HG03520 (cell line): ENCODE results near the gene C21orf58.

Experiments used
- ATAC-seq: cut with Tn5 transposase; IDR thresholded peaks from one replicate; pipeline ENCODE4 v1.9.1; 2021; ENCODE audit warnings: mild to moderate bottlenecking, moderate library complexity; ENCODE audit not compliant: unreplicated experiment

Gene C21orf58

DNA sequence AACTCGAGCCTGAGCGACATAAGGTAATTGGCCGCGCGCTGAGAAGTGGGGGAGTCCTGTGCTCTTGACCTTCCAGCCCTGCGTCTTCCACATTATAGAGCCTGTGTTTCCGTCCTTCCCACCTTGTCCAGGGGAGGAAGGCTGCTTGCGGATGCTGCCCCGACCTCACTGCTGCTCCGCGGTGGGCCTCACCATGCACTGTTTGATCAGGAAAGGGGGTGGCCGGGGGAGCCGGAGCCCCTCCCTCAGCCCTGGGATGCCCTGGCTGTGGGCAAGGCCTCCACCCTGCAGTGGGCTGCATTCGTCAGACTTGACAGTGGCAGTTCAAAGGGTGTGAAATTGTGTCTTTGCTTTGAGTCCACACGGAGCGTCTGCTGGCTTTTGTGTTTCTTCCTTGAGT lies 30.4 kb upstream of the C21orf58 start:
- ATAC-seq = no peak

GRCh38 chr21:46352913-46353312 lies 29.2 kb upstream of the C21orf58 start:
- ATAC-seq = no peak

- ATAC-seq = no peak
Observed at GRCh38 chr21:46352164-46352515, 28.5 kb upstream of the C21orf58 start.

- ATAC-seq = no peak
Observed at GRCh38 chr21:46351476-46352163, 27.9 kb upstream of the C21orf58 start.

GRCh38 chr21:46350981-46351380 lies 27.3 kb upstream of the C21orf58 start:
- no peak for ATAC-seq

GRCh38 chr21:46350571-46350970 lies 26.9 kb upstream of the C21orf58 start:
- ATAC-seq = no peak

GRCh38 chr21:46349134-46349760 lies 25.6 kb upstream of the C21orf58 start:
- no peak for ATAC-seq

DNA sequence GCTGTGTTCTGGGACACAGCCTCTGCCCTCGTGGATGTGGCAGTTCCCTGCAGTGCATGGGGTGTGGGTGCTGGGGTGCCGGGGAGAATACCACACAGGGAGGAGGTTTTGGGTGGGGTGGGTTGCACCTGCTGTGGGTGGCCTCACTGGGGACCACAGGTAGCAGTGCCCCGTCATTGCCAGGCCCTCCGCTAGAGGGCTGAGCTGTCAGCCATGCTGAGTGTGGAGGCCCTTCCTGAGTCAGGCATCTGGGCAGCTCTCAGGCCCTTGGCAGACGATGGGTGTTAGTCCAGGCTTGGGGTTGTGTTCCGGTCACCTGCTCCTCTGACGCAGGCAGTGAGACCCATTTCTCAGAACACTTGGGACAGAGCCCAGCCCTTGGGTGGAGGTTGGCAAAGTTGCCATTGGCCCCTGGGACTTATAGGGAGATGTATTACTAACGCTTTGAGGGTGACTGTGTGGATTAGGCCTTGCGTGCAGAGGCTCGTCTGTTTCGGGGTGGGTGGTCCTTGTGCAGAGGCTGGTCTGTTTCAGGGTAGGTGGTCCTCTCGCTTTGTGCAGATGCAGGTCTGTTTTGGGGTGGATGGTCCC lies 24.2 kb upstream of the C21orf58 start:
- no peak for ATAC-seq

GRCh38 chr21:46347203-46347550 lies 23.5 kb upstream of the C21orf58 start:
- ATAC-seq = no peak

DNA sequence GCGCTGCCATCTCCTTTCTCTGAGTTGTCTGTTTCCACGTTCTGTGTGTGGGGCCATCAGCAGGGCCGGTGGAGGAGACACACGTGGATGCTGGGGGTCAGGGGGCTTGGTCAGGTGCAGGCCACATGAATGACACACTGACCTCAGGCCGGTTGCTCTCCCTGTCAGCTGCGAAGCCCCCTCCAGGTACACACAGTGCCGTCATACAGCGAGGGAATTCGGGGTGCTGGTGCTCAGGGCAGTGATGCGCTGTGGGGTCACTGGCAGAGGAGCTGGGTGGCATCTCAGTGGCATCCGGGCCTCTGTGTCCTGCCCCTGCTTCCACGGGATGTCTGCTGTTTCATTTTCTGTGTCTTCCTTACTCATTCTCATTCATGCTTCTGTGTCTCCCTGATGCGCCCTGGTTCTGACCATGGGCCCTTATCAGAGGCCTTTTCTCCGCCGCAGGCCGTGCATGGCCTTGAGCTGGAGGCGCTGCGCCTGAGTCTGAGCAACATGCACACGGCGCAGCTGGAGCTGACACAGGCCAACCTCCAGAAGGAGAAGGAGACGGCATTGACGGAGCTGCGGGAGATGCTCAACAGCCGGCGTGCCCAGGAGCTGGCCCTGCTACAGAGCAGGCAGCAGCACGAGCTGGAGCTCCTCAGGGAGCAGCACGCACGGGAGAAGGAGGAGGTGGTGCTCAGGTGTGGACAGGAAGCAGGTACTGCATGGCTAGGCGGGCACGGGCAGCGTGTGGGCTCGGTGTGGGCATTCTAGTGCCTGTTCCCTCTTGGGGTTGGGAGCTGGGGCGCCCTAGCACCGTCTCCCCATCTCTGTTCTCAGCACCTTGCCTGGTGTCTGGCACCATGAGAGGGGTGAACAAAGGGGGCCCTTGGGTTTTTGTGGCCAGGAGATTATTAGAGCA lies 22.9 kb upstream of the C21orf58 start:
- ATAC-seq = no peak

- ATAC-seq = no peak
Observed at GRCh38 chr21:46345861-46346260, 22.2 kb upstream of the C21orf58 start.

DNA sequence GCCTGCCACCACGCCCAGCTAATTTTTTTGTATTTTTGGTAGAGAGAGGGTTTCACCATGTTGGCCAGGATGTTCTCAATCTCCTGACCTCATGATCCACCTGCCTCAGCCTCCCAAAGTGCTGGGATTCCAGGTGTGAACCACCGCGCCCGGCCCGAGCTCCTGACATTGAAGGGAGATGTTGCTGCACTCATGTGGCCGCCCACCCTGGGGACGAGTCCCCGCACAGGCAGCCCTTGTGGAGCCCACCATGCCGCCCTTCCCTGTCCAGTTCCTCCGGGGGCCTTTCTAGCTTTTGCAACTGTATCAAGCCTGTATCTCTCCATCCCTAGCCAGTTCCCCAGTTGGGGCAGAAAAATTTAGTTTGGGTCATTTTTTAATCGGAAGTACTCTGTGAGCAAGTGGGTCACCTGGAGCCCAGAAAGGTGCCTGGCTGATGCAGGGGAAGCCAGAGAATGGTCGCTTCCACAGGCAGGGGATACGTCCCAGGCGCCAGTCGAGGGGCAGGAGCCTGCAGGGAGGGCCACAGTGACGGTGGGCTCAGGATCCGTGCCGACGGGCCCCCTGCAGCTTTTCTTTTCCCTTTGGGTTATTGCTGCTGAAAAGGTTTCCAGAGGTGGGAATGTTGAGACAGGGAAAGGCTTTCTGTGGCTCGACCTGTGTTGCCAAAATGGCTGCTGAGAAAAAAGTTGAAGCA lies 20.7 kb upstream of the C21orf58 start:
- no peak for ATAC-seq

- no peak for ATAC-seq
Observed at GRCh38 chr21:46340998-46341397, 17.3 kb upstream of the C21orf58 start.

- no peak for ATAC-seq
Observed at GRCh38 chr21:46336603-46337002, 12.9 kb upstream of the C21orf58 start.

DNA sequence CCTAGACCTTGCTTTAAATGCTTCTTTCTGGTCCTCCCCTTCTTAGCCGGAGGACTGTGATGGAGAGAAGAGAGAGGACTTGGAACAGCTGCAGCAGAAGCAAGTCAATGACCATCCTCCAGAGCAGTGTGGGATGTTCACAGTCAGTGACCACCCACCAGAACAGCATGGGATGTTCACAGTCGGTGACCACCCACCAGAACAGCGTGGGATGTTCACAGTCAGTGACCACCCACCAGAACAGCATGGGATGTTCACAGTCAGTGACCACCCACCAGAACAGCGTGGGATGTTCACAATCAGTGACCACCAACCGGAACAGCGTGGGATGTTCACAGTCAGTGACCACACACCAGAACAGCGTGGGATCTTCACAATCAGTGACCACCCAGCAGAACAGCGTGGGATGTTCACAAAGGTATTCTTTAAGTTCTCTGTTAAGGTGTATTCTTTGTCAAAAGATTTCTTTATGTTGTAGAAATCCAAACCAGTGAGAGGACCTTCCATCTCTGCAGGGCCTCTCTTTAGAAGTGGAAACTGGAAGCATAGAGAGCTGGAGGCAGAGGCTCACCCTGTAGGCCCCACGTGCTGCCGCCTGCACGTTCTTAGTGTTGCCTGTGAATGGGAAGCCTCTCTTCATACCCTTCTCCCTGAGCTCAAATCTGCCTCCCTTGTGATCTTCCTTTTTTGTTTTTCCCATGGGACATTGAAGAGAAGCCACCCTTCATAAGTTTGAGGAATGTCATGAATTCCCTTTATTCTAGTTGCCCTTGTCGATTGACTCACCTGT lies 10.9 kb upstream of the C21orf58 start:
- ATAC-seq = no peak

- no peak for ATAC-seq
Observed at GRCh38 chr21:46329796-46330195, 6.1 kb upstream of the C21orf58 start.

GRCh38 chr21:46328151-46328550 lies 4.5 kb upstream of the C21orf58 start:
- ATAC-seq = no peak

DNA sequence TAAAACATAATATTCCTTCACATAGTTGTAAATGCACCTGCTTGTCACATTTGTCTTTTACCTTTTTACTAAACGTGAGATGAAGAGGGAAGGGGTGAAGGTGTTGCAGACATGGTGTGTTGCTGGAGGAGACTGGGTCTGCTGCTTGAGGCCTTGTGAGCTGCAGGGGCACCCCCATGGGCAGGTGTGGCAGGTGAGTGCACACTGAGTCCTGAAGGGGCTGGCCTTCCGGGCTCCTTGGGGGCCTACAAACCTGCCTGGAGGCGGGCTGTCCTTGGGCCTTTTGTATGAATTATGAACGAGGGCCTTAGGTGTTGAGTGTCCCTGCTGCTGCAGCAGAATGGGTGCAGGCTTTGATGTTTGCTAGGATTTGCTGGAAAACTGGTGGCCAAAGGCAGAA lies 4.0 kb upstream of the C21orf58 start:
- no peak for ATAC-seq

- no peak for ATAC-seq
Observed at GRCh38 chr21:46326110-46326703, 2.5 kb upstream of the C21orf58 start.
